HG03103 (cell line): ENCODE data around the gene PPM1M.

ENCODE experiments used
- ATAC-seq: cut with Tn5 transposase; IDR thresholded peaks from one replicate; pipeline ENCODE4 v1.9.1; 2021; ENCODE audit warnings: low read depth; ENCODE audit not compliant: unreplicated experiment

PPM1M gene

DNA sequence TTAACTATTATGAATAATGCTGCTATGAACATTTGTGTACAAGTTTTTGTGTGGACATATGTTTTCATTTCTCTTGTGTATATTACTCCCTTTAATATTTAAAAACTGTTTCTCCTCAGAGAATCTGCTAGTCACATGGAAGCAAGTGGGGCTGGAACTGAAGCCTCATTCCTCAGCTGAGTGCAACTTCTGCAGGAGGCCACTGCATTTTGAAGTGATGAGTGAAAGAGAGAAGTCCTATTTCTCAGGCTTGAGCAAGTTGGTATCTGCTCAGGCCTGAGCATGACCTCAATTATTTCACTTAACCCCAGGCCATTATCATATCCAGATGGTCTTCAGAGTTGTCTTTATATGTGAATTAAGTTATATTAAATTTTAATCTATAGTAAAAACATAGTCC lies 31.7 kb upstream of the PPM1M start:
- no peak for ATAC-seq

DNA sequence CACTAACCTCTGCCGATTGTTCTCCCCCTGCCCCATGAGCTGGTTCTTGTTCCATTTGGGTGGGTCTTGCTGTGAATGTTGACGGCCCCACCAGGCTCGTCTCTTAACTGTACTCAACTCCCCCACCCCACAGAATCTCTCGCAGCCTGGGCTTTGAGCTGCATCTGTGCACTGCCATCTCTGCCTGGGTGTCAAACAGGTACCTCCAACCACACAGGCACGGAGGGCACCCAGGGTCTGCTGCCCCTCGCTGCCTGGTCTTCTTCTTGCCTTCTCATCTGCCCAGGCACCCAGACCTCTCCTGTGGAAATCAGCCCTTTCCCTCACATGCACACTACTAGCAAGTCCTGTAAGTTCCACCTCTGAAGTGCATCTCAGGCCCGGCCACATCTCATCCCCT lies 30.2 kb upstream of the PPM1M start:
- ATAC-seq = no peak

DNA sequence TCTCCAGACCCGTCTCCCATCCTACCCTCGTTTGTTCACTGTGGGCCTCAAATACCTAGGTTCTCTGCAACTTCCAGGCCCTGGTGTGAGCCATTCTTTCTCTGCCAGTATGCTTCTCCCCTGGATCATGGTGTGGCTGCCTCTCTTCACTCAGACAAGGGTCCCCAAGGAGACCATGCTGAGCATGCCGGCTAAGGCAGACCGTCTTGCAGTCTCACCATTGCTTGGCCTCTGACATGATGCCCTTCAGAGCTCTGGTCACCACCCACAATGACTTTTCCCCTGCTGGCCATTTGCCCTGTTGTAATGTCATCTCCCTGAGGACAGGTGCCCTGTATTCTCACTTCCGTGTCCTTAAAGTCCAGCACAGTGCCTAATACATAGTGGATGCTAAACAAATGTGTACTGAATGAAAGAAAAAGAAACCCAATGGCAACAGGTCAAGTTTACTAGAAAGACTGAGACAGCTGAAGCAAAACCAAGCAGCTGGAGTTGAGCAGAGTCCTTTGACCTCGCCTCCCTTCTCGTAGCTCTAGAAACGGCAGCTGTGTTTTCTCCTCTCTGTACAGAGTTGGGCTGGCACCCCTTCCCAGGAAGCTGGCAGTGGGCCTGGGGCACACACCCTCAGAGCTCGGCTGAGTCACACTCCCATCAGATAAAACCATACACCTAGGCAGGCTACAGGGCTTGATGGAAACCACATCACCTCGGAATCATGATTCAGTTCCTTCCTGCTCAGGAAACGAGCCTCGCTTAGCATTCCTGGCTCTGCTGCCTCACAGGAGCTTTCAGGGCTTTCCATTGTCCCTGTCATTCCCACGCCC lies 28.8 kb upstream of the PPM1M start:
- ATAC-seq = no peak

DNA sequence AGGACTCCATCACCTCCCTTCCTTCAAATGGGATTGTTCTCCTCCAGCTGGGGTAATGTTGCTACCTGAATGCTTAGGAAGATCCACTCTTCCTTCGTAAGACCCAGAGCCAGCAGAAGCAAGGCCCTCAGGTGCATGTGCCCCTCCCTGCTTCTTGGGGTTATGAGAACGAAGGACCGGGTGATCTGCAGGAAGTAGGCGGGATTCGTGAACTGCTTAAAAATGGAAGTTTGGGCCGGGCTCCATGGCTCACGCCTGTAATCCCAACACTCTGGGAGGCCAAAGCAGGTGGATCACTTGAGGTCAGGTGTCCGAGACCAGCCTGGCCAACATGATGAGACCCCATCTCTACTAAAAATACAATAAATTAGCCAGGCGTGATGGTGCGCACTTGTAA lies 28.2 kb upstream of the PPM1M start:
- ATAC-seq = no peak

DNA sequence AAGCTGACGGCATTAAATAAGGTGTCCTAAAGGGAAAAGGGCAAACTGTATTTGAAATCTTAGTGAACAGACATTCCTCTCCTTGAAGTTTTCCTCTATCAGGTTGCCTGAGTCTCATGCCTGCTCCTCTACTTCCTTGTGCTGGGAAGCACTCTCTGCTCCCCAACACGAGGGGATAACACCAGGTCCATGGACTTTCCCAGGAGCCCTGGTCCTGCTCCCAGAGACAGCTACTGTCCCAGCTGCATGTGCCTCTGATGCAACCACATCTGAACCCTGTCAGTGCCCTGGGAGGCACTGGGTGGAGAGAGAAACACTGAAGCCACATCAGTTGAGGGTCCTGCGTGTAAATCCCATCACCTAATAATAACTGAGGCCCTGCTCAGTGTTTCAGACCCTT lies 27.5 kb upstream of the PPM1M start:
- no peak for ATAC-seq

DNA sequence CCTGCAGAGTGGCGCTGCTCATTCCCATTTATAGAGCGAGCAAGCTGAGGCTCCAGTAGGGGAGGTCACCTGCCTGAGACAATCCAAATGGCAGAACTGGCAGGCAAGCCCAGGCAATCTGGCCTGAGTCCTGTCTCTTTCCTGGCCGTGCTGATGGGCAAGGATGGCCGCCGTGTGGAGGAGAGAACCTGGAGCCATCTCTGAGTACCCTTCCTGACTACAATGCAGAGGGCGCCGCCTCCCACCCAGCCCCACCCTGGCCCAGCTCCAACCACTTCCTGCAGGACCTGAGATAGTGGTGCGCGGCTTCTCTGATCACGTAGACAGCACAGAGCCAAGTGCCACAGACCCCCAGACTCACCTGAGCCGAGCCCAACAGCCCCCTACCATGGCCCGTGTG lies 27.1 kb upstream of the PPM1M start:
- no peak for ATAC-seq

DNA sequence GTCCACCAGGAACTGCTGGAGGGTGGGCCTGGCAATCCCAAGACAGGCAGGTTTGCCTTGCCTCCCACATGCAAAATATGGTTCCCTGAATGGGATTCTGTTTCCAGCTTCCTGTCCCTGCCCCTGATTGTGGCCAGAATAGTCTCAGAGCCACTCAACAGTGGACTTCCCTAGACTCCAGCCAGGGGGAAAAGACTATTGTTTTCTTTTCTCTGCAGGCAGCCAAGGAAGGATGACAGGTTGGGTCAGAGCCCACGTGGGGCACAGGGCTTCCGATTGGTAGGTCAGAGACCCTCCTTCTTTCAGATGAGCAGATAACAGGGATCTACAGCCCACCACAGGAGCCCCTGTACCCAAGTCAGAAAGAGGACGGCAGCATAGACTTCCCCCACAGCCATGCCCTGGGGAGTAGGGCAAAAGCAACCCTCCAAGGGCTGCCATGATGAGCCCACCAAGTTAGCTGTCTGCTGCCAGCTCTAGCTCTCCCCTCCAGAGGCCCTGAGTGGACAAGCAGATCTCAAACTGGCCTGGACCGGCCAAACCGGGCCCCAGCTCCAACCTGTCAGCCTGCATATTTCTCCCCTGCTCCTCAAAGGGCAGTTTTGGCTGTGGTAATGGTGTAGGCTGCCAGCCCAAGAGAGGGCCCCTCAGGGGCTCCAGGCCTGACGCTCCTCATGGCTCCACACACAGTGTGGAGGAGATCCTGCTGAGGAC lies 26.5 kb upstream of the PPM1M start:
- no peak for ATAC-seq

DNA sequence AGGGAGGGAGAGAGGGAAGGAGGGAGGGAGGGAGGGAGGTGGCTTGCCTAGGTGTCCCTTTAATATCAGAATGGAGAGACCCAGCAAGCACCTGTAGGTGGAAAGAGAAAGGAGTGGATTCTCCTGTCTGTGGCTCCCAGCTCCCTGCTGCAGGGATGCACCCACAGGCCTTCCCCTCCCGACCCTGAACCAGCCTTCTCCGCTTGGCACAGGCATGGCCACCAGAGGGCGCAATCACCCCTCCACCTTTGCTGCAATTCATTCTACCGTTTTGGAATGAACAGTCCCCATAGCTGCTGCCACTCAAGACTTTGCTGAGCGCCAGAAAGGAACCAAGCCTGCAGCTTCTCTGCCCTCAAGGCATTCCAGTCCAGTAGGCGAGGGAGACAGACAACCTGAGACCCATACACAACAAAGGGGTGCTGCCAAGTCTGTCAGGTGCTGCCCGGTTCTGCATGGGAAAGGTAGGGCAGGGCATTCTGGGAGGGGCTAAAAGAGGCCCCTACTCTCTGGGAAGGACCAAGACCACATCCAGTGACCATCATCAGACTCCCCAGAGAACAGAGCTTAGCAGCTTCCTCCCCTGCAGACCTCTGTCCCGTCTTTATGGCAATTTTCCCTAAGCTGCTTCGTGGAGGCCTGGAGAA lies 25.1 kb upstream of the PPM1M start:
- no peak for ATAC-seq

DNA sequence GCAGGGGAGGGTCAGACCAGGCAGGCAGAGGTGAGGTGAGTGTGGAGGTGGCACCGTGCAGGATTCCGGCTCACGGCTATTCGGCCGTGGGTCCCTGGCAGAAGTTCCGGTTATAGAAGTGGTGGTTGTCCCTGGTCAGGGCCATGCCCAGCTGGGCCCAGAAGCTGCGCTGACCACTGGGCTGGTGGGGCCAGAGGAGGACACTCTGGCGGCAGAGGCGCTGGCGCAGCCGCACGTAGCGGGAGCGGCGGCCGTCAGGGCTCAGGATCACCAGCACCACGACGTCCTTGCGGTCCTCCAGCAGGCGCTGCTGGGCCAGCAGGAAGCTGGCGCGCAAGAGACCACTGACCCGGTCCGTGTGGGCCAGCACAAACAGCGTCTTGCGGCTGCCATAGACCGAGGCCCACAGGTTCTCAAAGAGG lies 24.4 kb upstream of the PPM1M start:
- ATAC-seq = no peak

DNA sequence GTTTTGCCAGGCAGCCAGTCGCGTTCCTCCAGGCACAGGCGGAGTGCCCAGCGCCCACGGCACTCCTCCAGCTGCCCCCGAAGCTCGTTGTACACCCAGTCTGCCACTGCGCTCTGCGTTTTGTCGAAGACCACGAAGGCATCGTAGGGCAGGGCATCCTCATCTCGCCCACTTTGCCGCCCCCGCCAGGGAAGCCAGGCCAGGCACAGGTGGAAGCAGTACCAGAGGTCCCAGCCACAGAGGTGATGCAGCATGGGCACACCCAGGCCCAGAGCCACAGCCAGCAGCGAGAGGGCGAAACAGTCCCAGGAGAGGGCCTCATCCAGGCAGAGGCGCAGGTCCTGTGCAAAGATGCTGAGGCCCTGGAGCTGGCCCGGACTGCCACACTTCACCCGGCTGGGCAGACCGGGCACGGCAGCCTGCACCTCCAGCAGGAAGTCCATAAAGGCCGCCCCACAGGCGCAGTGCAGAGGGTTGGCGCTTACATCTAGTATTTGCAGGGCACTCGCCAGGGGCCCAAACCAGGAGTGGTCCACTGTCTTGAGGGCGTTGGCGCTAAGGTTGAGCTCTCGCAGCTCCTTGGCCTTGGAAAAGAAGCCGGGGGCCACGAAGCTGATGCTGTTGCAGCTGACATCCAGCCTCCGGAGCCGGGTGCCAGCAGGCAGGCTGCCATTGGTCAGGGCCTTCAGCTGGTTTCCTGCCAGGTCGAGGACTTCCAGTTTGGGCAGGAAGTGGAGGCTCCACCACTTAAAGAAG lies 23.8 kb upstream of the PPM1M start:
- no peak for ATAC-seq

DNA sequence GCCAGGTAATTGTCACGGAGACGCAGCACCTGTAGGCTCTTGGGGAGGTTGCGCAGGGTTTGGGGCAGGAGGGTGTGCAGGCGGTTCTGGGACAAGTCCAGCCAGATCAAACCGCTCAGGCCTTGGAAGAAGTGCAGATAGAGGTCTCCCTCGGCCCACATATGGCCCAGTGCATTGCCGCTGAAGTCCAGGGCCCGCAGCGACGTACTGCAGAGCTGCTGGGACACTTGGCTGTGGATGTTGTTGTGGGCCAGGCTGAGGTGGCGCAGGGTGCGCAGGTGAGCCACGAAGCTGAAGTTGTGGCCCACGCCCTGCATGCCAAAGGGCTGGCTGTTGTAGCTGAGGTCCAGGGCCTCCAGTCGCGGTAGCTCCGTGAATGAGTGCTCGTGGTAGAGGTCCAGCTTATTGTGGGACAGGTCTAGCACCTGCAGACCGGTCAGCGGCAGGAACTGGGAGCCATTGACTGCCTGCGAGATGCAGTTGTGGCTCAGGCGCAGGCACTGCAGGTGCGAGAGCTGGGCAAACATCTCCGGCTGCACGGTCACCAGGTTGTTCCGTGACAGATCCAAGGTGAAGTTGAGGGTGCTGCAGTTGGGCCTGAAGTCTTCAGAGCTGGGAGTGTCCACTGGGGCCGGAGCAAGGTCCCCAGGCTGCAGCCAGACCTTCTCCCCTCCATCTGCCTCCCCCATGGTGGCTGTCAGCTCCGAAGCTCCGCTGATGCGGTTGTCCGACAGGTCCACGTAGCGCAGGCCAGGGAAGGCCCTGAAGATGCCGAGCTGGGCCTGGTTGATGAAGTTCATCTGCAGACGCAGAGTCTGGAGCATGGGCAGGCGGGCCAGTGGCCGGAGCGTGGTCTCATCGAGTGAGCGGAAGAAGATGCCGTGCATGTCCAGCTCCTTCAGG lies 23.0 kb upstream of the PPM1M start:
- no peak for ATAC-seq

DNA sequence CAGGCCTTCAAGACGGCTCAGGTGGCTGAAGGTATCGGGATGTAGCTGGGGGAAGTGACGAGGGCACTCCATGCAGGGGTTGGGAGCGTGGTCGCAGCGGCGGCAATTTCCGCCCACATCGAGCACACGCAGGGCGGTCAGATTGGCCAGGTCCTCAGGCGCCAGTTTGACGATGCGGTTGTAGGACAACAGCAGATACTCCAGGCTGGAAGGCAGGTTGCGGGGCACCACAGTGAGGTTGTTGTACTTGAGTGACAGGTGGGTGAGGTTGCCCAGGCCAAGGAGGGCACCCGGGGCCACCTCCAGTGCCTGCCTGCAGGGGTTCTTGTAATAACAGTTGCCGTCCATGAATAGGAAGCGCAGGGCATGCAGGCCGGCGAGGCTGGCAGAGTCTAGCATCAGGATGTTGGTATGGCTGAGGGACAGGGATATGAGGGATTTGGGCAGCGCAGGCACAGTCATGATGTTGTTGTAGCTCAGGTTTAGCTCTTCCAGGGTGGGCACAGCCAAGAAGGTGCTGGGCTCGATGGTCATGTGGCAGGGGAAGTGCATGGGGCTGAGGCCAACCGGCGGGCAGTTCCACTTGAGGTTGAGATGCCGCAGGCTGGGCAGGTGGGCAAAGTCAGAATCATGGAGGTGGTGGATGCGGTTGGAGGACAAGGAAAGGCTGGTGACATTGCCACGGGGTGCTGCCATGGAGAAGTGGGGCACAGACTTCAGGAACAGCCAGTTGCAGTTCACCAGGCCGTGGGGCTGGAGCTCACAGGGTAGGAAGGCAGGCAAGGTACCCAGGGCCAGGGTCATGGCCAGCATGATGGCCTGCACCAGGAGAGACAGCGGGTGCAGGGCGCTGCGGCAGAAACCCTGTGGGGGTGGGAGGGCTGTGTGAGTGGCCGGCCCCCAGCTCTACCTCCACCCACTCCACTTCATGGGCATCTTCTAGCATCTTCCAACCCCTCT lies 21.8 kb upstream of the PPM1M start:
- no peak for ATAC-seq

DNA sequence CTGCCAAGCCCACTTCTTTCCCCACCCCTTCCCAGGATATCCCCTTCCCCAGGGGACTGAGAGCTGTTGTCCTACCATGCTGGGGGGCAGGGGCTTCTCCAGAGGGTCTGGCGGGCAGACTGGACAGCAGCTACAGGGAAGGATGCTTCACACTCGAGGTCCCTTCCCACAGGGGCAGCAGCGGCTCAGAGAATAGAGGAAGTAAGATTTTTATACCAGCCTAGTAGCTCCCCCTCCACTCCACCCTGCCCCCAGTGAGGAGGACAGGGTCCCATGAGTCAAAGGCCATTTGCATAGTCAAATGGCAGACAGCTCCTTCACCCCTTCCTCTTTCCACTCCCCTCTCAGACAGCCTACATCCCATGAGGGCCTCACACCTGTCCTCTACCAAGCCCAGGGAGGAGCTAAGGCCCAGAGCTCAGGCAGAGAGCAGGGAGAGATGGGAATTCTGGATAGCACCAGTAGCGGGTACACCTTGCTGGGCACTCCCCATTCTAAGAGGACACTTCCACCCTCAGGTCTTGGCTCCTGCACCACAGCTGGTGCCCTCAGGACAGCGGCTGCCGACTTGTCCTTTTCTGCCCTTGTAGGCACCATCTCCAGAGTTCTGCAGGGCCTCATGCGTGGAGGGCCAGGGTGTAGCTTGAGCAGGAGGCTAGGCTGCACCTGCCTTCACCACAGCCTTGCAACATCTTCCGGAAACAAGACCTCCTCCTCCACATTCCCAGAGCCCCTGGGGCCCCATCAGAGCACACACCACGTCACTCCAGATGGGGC lies 19.9 kb upstream of the PPM1M start, which contains the start of gene TLR9:
TSS of gene TLR9 (minus strand) at position 194 of the 777 bp plus-strand sequence. CDS start at position 78, 116 bp downstream.
- peak; percentile 76 for ATAC-seq

DNA sequence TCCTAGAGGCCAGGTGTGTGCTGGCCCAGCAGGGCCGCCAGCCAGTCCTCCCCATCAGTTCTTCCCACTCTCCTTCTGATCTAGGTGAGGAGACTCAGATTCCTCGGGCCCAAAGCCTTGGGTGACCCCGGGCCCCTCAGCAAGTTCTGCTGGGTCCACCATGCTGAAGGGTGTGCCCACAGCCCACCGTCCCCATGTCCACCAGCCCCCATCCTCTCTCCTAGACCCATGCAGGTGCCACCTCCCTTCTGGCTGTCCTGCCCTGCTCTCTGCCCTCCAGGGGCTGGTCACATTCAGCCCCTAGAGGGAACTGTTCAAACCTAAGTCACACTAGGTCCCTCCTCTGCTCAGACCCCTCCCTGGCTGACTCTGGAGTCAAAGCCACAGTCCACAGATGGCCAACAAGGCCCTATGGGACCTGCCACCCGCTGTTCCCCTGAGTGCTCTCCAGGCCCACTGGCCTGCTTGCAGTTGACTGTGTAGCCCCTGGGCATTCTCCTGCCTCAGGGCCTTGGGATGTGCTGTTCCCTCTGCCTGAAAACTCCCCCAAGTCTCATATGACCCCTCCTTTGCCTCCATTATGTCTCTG lies 19.2 kb upstream of the PPM1M start:
- no peak for ATAC-seq

DNA sequence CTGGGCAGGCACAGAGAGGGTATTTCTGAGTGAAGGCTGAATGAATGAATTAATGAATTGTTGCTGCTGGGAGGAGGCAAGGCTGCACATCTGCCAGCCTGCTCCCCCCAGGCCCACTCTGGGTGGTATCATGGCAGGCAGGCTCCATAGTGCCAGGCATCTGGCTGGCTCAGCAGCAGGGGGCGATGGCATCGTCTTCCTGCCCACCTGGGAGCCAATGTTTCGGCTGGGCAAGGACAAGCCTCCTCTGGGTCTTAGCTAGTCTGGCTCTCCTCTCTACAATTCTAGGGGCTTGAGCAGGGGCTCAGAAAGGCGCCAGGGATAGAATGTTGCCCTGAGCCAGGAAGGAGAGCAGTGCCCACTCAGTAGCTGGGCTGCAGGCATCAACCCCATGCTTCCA lies 18.4 kb upstream of the PPM1M start:
- no peak for ATAC-seq

DNA sequence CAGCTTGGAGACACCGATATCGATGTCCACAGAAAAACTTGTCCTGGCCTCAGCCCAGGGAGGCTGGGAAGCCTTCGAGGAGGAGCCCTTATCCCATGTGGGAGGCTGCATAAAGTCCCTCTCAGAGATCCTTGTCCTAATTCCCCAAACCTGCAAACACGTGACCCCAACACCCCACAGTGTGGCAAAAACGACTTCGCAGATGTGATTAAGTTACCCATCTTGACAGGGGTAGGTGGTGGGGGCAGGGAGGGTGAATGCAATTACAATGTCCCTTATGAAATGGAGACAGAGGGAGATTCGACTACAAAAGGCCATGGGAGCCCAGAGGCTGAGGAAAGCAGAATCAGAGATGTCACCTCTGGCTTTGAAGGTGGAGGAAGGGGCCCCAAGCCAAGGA lies 17.8 kb upstream of the PPM1M start:
- ATAC-seq = no peak

DNA sequence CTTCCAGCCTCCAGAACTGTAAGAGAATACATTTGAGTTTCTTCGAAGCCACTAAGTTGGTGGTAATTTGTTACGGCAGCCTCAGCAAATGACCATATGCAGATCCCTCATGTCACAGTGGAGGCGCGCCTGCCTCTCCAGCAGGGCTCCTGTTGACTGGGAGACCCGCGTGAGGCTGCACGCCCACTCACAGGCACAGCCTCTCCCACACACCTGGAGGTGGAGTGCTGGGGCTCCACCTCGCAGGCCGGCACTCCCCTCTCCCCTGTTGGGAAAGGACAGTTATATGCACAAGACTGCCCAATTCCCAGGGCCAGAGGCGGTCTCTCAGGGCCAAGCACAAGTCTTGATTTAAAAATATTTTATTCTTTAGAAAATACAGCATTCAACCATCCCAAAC lies 17.3 kb upstream of the PPM1M start:
- ATAC-seq = no peak
